ENCODE results near the gene TTLL6.
"Not testable (repeated sequence)": the region's sequence is repeated elsewhere in the genome, so short reads cannot be mapped to it uniquely, and the experiment has no call there.

TTLL6 gene

DNA sequence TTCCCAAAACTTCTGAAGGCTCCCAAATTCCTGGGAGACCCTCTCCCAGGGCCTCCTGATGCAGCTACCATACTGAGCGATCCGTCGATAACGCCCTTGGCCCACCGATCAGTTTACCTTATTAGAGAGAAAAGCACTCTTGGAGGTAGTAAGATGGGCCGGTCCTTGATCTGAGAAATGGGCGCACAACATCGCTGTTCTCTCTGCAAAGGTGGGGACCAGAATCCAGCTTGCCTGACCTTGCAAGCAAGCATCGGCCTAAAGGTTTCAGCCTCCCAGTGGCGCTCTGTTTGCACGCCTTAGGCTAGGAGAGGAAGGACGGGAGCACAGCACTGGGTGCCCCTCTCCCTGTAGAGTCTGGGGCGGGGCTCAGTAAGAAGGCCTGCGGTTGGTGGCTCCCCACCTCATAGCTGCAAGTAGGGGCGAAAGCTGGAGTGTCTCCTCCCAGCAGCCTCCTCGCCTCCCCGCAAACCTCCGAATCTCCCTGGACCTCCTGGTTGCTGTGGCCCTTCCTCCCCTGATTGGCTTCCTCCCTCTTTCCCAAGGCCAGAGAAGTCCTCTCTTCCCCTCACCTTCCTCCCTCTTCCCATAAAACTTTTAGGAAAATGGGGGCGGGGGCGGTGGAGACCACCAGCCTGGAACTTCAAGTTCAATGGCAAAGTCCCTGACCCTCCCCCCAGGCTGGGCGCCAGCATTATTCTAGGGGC lies 94.7 kb downstream of the TTLL6 start, which contains the start of gene PRAC1:
PRAC1 (minus strand) TSS at position 318 of the 707 bp plus-strand sequence; CDS start at position 192, 126 bp downstream.
- no peak for DNase-seq

DNA sequence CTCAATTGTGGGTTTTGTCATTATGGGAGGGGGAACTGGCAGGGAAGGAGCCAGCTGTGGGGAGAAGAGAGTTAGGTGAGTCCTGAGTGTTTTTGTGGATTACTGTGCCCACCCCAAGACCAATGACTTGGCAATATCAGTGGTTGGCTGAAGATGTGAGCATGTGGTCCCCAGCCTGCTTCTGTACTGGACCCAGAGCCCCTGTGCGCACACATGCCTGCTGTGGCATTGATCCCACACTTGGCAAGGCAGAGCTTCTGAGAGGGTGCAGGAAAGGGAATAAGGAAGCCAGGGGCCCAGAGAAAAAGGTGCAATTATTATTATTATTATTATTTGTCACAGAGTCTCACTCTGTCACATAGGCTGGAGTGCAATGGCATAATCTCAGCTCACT lies 96.0 kb downstream of the TTLL6 start:
- no peak for DNase-seq

- DNase-seq = no peak
Observed at GRCh38 chr17:48720266-48721008, 96.6 kb downstream of the TTLL6 start.

GRCh38 chr17:48719642-48720265 lies 97.3 kb downstream of the TTLL6 start:
- peak; percentile 44 for DNase-seq

- DNase-seq = peak; percentile 14
Observed at GRCh38 chr17:48718761-48719641, 98.0 kb downstream of the TTLL6 start.

DNA sequence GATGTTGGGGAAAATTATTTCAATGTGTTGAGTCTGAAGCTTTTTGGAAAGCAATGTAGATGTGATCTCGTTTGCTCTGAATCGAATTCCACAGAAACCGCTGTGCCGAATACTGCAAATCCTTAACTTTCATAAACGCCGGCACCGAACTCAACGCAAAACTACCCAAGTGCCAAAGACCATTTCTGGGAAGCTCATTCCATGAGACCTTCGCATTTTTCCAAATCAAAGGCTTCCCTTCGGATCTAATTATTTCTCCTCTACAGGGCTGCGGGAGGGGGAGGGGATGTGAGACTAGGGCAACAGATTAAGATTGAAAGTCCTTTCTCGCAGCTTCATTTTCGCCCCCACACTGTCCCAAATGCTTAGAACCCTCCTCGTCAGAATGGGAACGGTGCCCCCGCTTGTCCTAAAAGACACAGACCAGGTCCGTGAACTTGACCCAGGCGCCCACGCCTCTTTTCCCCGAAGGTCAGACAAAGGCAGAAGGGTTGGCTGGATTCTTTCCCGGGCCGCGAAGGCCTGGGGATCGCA lies 98.7 kb downstream of the TTLL6 start:
- DNase-seq = peak; percentile 72

DNA sequence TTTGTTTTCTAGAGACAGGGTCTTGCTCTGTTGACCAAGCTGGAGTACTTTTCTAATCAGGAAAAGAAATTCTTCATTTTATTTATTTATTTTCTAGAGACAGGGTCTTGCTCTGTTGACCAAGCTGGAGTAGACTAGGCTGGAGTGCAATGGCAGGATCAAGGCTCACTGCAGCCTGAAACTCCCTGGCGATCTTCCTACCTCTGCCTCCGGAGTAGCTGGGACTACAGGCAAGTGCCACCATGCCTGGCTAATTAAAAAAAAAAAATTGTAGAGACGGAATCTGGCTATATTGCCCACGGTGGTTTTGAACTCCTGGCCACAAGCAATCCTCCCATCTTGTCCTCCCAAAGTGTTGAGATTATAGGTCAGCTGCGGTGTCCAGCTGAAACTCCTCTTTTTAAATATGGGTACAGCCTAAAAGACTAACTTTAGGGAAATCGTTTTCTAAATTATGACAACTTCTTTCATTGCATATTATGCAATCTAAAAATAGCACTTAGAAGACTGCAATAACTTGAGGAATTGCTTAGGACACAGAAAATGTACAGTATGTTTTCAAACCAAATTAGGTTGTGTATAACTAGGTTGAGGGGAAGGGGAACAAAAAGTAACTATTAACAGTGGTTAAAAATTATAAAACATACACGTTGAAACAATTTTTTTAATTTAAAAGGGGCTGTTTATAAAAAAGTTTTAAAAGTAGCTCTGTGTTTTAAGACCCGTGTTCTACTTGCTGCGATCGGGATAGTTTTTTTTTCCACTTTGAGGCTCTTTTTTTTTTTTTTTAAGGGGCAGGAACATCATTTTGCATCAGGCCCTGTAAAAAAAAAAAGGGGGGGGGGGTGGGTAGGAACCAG lies 99.4 kb downstream of the TTLL6 start:
- DNase-seq = no peak

DNA sequence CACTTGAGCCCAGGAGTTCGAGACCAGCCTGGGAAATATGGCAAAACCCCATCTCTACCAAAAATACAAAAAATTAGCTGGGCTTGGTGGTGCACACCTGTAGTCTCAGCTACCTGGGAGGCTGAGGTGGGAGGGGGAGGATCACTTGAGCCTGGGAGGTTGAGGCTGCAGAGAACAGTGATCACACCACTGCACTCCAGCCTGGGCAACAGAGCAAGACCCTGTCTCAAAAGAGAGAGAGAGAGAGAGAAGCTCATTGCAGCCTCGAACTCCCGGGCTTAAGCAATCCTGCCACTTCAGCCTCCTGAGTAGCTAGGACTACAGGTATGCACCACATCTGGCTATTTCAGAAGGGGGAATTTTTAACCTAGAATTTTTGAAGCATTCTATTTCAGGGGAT lies 100.5 kb downstream of the TTLL6 start:
- DNase-seq = not testable (repeated sequence)

- no peak for DNase-seq
Observed at GRCh38 chr17:48715496-48716399, 101.3 kb downstream of the TTLL6 start.
